ENCODE measurements around the gene SMG7.
A peak's percentile ranks its signal among the peaks of the same experiment; 100 is the strongest.

The SMG7 gene

DNA sequence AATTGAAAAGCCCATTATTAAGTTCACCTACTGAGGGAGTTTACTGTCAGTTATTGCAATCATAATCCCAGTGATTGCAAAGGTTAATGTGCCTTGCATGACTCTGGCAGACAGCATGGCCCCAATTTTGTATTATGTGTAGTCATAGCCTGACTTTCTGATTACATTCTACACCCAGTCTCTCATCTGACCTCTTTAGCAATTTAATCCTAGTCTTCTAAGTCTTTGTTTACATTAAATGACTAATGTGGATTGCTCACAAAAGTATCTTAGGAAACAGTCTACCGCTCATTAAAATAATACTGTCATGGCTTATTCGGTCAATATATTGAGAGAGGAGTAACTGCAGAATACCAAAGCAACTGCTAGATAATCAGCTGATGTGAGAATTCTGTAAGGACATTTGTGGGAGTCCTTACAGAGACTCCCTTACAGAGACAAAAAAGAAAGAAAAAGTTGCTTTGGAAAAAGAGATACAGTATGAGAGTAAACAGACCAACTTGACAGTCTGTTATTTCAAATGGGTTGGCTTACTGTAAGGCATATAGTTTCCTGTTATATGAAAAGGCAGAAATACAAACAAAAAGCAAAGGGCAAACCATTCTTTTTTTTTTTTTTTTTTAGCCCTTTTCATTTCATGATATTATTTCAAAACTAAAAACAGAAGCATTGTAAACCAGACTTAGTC is 42.8 kb downstream of the SMG7 start (continued):
- TF ChIP-seq, protein P1, sequence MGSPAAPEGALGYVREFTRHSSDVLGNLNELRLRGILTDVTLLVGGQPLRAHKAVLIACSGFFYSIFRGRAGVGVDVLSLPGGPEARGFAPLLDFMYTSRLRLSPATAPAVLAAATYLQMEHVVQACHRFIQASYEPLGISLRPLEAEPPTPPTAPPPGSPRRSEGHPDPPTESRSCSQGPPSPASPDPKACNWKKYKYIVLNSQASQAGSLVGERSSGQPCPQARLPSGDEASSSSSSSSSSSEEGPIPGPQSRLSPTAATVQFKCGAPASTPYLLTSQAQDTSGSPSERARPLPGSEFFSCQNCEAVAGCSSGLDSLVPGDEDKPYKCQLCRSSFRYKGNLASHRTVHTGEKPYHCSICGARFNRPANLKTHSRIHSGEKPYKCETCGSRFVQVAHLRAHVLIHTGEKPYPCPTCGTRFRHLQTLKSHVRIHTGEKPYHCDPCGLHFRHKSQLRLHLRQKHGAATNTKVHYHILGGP (tag by site-specific recombination; IDR thresholded peaks at IDR 0.05) = no peak
- TF ChIP-seq, protein P2, sequence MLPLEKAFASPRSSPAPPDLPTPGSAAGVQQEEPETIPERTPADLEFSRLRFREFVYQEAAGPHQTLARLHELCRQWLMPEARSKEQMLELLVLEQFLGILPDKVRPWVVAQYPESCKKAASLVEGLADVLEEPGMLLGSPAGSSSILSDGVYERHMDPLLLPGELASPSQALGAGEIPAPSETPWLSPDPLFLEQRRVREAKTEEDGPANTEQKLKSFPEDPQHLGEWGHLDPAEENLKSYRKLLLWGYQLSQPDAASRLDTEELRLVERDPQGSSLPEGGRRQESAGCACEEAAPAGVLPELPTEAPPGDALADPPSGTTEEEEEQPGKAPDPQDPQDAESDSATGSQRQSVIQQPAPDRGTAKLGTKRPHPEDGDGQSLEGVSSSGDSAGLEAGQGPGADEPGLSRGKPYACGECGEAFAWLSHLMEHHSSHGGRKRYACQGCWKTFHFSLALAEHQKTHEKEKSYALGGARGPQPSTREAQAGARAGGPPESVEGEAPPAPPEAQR (tag by site-specific recombination; IDR thresholded peaks at IDR 0.05) = no peak
- TF ChIP-seq, protein P3, sequence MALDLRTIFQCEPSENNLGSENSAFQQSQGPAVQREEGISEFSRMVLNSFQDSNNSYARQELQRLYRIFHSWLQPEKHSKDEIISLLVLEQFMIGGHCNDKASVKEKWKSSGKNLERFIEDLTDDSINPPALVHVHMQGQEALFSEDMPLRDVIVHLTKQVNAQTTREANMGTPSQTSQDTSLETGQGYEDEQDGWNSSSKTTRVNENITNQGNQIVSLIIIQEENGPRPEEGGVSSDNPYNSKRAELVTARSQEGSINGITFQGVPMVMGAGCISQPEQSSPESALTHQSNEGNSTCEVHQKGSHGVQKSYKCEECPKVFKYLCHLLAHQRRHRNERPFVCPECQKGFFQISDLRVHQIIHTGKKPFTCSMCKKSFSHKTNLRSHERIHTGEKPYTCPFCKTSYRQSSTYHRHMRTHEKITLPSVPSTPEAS (tag by site-specific recombination; IDR thresholded peaks at IDR 0.05) = no peak
- no peak for TF ChIP-seq ZNF776 (tag by site-specific recombination; IDR thresholded peaks at IDR 0.05; ENCODE audit: borderline replicate concordance)
- TF ChIP-seq ZNF621 (tag by site-specific recombination; IDR thresholded peaks at IDR 0.05) = no peak
- TF ChIP-seq, protein P4, sequence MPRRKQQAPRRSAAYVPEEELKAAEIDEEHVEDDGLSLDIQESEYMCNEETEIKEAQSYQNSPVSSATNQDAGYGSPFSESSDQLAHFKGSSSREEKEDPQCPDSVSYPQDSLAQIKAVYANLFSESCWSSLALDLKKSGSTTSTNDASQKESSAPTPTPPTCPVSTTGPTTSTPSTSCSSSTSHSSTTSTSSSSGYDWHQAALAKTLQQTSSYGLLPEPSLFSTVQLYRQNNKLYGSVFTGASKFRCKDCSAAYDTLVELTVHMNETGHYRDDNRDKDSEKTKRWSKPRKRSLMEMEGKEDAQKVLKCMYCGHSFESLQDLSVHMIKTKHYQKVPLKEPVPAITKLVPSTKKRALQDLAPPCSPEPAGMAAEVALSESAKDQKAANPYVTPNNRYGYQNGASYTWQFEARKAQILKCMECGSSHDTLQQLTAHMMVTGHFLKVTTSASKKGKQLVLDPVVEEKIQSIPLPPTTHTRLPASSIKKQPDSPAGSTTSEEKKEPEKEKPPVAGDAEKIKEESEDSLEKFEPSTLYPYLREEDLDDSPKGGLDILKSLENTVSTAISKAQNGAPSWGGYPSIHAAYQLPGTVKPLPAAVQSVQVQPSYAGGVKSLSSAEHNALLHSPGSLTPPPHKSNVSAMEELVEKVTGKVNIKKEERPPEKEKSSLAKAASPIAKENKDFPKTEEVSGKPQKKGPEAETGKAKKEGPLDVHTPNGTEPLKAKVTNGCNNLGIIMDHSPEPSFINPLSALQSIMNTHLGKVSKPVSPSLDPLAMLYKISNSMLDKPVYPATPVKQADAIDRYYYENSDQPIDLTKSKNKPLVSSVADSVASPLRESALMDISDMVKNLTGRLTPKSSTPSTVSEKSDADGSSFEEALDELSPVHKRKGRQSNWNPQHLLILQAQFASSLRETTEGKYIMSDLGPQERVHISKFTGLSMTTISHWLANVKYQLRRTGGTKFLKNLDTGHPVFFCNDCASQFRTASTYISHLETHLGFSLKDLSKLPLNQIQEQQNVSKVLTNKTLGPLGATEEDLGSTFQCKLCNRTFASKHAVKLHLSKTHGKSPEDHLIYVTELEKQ (tag by site-specific recombination; IDR thresholded peaks at IDR 0.05; ENCODE audit: borderline replicate concordance) = peak; percentile 33; the same call in 1 of the 2 replicates
- peak; percentile 72 for TF ChIP-seq ZNF629 (tag by site-specific recombination; IDR thresholded peaks at IDR 0.05)
- TF ChIP-seq, protein P5, sequence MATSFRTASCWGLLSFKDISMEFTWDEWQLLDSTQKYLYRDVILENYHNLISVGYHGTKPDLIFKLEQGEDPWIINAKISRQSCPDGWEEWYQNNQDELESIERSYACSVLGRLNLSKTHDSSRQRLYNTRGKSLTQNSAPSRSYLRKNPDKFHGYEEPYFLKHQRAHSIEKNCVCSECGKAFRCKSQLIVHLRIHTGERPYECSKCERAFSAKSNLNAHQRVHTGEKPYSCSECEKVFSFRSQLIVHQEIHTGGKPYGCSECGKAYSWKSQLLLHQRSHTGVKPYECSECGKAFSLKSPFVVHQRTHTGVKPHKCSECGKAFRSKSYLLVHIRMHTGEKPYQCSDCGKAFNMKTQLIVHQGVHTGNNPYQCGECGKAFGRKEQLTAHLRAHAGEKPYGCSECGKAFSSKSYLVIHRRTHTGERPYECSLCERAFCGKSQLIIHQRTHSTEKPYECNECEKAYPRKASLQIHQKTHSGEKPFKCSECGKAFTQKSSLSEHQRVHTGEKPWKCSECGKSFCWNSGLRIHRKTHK (tag by site-specific recombination; IDR thresholded peaks at IDR 0.05) = no peak
- TF ChIP-seq FEZF1 (tag by site-specific recombination; IDR thresholded peaks at IDR 0.05) = peak; percentile 85
- TF ChIP-seq, protein P6, sequence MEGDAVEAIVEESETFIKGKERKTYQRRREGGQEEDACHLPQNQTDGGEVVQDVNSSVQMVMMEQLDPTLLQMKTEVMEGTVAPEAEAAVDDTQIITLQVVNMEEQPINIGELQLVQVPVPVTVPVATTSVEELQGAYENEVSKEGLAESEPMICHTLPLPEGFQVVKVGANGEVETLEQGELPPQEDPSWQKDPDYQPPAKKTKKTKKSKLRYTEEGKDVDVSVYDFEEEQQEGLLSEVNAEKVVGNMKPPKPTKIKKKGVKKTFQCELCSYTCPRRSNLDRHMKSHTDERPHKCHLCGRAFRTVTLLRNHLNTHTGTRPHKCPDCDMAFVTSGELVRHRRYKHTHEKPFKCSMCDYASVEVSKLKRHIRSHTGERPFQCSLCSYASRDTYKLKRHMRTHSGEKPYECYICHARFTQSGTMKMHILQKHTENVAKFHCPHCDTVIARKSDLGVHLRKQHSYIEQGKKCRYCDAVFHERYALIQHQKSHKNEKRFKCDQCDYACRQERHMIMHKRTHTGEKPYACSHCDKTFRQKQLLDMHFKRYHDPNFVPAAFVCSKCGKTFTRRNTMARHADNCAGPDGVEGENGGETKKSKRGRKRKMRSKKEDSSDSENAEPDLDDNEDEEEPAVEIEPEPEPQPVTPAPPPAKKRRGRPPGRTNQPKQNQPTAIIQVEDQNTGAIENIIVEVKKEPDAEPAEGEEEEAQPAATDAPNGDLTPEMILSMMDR (tag by site-specific recombination; IDR thresholded peaks at IDR 0.05) = no peak
- TF ChIP-seq ZNF791 (tag by site-specific recombination; IDR thresholded peaks at IDR 0.05) = no peak
- TF ChIP-seq, protein P7, sequence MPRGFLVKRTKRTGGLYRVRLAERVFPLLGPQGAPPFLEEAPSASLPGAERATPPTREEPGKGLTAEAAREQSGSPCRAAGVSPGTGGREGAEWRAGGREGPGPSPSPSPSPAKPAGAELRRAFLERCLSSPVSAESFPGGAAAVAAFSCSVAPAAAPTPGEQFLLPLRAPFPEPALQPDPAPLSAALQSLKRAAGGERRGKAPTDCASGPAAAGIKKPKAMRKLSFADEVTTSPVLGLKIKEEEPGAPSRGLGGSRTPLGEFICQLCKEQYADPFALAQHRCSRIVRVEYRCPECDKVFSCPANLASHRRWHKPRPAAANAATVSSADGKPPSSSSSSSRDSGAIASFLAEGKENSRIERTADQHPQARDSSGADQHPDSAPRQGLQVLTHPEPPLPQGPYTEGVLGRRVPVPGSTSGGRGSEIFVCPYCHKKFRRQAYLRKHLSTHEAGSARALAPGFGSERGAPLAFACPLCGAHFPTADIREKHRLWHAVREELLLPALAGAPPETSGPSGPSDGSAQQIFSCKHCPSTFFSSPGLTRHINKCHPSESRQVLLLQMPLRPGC (tag by site-specific recombination; IDR thresholded peaks at IDR 0.05) = 0 out of 2 replicates have a peak, but pooled peaks have one; percentile 59
- no peak for TF ChIP-seq ZNF707 (tag by site-specific recombination; IDR thresholded peaks at IDR 0.05)
- no peak for TF ChIP-seq ZNF785 (tag by site-specific recombination; IDR thresholded peaks at IDR 0.05)
- no peak for TF ChIP-seq ZSCAN16 (tag by site-specific recombination; IDR thresholded peaks at IDR 0.05)
- TF ChIP-seq GLI4 (tag by site-specific recombination; IDR thresholded peaks at IDR 0.05) = no peak
- TF ChIP-seq TCF7L2 (IDR thresholded peaks at IDR 0.05; ENCODE audit: borderline replicate concordance, low read depth, low read length) = 0 out of 2 replicates have a peak, but pooled peaks have one; percentile 39
- no peak for TF ChIP-seq ZNF155 (tag by site-specific recombination; IDR thresholded peaks at IDR 0.05)
- no peak for TF ChIP-seq ZNF514 (tag by site-specific recombination; IDR thresholded peaks at IDR 0.05)
- TF ChIP-seq ZNF701 (tag by site-specific recombination; IDR thresholded peaks at IDR 0.05) = no peak
- no peak for TF ChIP-seq ZNF658 (tag by site-specific recombination; IDR thresholded peaks at IDR 0.05)
- TF ChIP-seq ZNF175 (tag by site-specific recombination; IDR thresholded peaks at IDR 0.05) = no peak
- TF ChIP-seq OSR2 (tag by site-specific recombination; IDR thresholded peaks at IDR 0.05) = peak; percentile 82
- TF ChIP-seq ZNF350 (tag by site-specific recombination; IDR thresholded peaks at IDR 0.05) = 0 out of 2 replicates have a peak, but pooled peaks have one; percentile 45
- TF ChIP-seq, protein P8, sequence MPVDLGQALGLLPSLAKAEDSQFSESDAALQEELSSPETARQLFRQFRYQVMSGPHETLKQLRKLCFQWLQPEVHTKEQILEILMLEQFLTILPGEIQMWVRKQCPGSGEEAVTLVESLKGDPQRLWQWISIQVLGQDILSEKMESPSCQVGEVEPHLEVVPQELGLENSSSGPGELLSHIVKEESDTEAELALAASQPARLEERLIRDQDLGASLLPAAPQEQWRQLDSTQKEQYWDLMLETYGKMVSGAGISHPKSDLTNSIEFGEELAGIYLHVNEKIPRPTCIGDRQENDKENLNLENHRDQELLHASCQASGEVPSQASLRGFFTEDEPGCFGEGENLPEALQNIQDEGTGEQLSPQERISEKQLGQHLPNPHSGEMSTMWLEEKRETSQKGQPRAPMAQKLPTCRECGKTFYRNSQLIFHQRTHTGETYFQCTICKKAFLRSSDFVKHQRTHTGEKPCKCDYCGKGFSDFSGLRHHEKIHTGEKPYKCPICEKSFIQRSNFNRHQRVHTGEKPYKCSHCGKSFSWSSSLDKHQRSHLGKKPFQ (tag by site-specific recombination; IDR thresholded peaks at IDR 0.05) = no peak

Data from HEK293 (cell line).